Psoas muscle (tissue), 8 donors: Measurements from ENCODE around the gene ANXA11. TPM values are rescaled to one million over a fixed set of nuclear protein-coding genes. Genes with fewer than 3 reads are reported as not detected.
A peak's percentile ranks its signal among the peaks of the same experiment; 100 is the strongest.

Experiments
- ATAC-seq, 4 donors: fragments of 200-7000 bp; cut with Tn5 transposase; one replicate each; pipeline ENCODE4 v1.9.1; 2020; ENCODE audit warnings: moderate library complexity in 3 of 4, mild to moderate bottlenecking in 2 of 4
- DNase-seq, 2 donors: peaks; one replicate each; pipeline ENCODE4 v3.0.0-alpha.2; 2020
- H3K27ac ChIP-seq: fragments of 200-600 bp; one replicate; pipeline ENCODE4 v1.8.0; 2022
- H3K27me3 ChIP-seq, 3 donors: fragments of 200-600 bp in 1 of 3; one replicate each; pipeline versions ENCODE4 v1.6.1 to v1.8.0; 2013 to 2022; ENCODE audit warnings: low read length in 2 of 3, mild to moderate bottlenecking in 2 of 3, moderate library complexity in 1 of 3; ENCODE audit not compliant: insufficient read depth in 3 of 3
- H3K36me3 ChIP-seq, 2 donors: fragments of 200-600 bp in 1 of 2; one replicate each; pipeline versions ENCODE4 v1.6.1 to v1.8.0; 2013 to 2022; ENCODE audit warnings: low read depth in 1 of 2, mild to moderate bottlenecking in 1 of 2, moderate library complexity in 1 of 2; ENCODE audit not compliant: insufficient read depth in 1 of 2
- H3K4me1 ChIP-seq: fragments of 200-600 bp; one replicate; pipeline ENCODE4 v1.8.0; 2022
- H3K4me3 ChIP-seq: fragments of 200-600 bp; one replicate; pipeline ENCODE4 v1.8.0; 2022; ENCODE audit warnings: mild to moderate bottlenecking
- H3K9me3 ChIP-seq: fragments of 200-600 bp; one replicate; pipeline ENCODE4 v1.8.0; 2022
- CTCF ChIP-seq: fragments of 200-600 bp; IDR thresholded peaks from one replicate; pipeline ENCODE4 v1.8.0; 2022; ENCODE audit warnings: antibody characterized with exemption
- WGBS, 3 donors: extraction: QIAGEN DNeasy Blood & Tissue Kit; methylation state at CpG; one replicate each; pipeline versions ENCODE4 v1.1.6 to v1.1.7; 2013; 5-methylcytosine and 5-hydroxymethylcytosine counted together
- intact Hi-C, 2 donors: fragments of 100-400 bp; cut with DNase I; formaldehyde crosslinking; loops; one replicate each; pipeline versions ENCODE4 v1.11.0 to v1.14.2; 2022
- polyA plus RNA-seq, 3 donors: library from polyadenylated mRNA; stranded (reverse); fragments of 200-250 nt; gene quantifications; one replicate each; pipeline ENCODE4 v1.2.3, GENCODE V29; 2013
- total RNA-seq, 4 donors: library from RNA; stranded (reverse); fragmentation: NEBNext Ultra II Directional in 2 of 4; extraction: Animal tissue kit (Norgen Biotek cat#: 25700) in 2 of 4; gene quantifications; one replicate each; pipeline versions ENCODE4 v1.2.1 to v1.2.4, GENCODE V29; 2021 to 2023
- donor health status: healthy with polysubstance abuse.
- donor health status: DM: no; HTN: no; CAD: no; lungs with moderate emphysema.
- donor health status: Bipolar disorder and iron deficiency.
- donor health status: healthy.
- donor health status: DM: yes; HTN: yes; CAD: no.
- donor health status: DM: no; HTN: no; CAD: no.
- donor health status: DM: no; HTN: no; CAD: no.
- donor health status: DM: yes; HTN: yes; CAD: no.

The ANXA11 gene
- total and polyA plus RNA-seq, 7 donors, result 112 to 389 (median 164) TPM

- H3K27ac ChIP-seq, result peak overlapping the region; percentile 79
- no peak for ATAC-seq
Observed at GRCh38 chr10:80163741-80164341, 41.5 kb downstream of the ANXA11 start.

DNA sequence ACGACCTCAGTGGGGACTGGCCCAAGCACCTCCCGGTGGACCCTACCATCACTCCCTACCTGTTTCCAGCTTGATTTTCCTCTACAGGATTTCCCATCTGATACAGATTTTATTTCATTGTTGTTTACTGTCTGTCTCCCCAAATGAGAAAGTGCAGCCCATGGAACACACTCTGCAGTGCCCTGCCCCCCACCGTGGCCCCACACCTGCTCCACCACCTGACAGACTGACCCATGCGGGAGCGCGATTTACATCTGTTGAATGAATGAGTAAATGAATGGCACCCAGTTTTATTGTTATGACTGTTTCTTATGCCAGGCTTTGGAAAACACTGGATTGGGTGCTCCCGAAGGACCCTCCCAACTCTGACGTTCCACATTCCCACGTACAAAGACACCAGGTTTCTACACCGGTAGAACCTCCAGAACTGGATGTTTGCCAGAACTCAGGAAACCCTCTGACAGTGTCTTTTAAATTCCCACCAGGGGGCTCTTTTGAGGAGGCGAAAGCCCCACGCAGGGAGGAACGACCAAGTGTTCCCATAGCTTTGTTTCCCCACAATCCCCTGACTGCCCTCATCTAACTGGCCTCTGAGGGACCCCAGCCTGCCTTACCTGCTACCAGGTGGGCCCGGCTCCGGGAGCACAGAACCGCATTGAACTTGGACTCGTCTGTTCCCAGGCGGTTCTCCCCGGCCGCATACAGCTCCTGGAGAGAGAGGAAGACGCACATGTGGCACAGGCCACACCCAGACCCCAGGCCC, 43.8 kb downstream of the ANXA11 start:
- Histone ChIP-seq H3K27ac (peak overlapping the region; percentile 95), H3K27me3 (no peaks in the 10 kb centered on the region), H3K9me3 (no peaks in the 10 kb centered on the region), H3K4me1 (peaks cover 57% of the 10 kb centered on the region), H3K4me3 (no peak overlapping the region), H3K36me3 (peaks cover 8 to 84% of the 10 kb centered on the region in 2 donors)
- intact Hi-C loops, result loop anchor here in 1 of 2 donors (5.0 kb wide), 1 partner anchor 41 kb away; no protein-coding TSS in a partner anchor
- TF ChIP-seq CTCF, result peak; percentile 5
- WGBS, 3 donors, result 77 to 86% (median 83%) methylated on average over 21 of the region's 21 CpGs
- DNase-seq, result no peak
- ATAC-seq, result no peak

More at GRCh38 chr10:80163741-80164341, 41.5 kb downstream of the ANXA11 start:
- peak in 1 of 2 donors; percentile 62 for DNase-seq
- intact Hi-C loops, result loop anchor here in 1 of 2 donors (5.0 kb wide), 1 partner anchor 38 kb away; no protein-coding TSS in a partner anchor
- Histone ChIP-seq H3K4me3 (no peak overlapping the region), H3K27me3 (no peaks in the 10 kb centered on the region), H3K4me1 (peaks cover 66% of the 10 kb centered on the region), H3K9me3 (no peaks in the 10 kb centered on the region), H3K36me3 (peaks cover 5 to 77% of the 10 kb centered on the region in 2 donors)
- TF ChIP-seq CTCF, result no peak
- 75 to 86% (median 81%) methylated on average over 8 of the region's 8 CpGs for WGBS, 3 donors

DNA sequence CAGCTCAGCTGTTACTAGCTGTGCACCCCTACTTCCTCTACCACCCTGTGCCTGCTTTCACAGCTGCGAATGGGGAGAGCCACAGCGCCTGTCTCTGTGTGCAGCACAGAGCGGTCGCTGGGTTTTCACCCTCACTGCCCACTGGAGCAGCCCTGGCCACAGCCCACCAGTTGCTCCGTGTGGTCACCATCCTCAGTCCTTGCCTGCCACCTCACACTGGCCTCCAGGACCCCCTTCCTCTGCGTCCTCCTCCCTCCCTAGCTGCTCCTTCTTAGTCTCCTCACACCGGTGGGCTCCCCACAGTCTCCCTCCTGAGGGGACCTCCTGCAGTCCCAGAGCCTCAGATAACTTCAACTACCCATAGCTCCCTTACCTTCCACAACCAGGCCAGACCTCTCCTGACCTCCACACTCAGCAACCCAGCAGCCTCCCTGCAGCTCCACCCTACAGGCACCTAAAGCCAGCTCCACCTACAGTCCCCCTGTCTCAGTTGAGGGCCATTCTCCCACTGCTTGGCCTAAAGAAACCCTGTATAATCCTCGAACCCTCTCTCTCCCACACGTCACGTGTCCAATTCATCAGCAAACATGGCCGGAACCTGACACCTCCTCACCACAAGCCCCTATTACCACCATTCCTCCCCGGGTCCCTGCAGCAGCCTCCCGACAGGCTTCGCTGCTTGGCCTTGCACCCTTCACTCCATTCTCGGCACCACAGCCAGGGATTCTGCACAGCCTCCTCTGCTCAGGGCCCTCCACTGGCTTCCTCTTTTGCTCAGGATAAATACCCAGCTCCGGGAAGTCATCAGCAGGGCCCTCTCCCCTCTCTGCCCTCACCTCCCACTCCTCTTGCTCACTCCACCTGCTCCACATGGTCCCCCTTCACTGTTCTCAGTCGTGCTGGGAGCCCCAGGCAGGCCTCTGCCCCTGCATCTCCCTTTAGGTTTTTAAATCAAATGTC, 44.7 kb downstream of the ANXA11 start:
- H3K27me3 ChIP-seq, result no peaks in the 10 kb centered on the region
- H3K4me1 ChIP-seq, result peaks cover 49% of the 10 kb centered on the region
- no peak for ATAC-seq
- intact Hi-C loops, result loop anchor here in 1 of 2 donors (5.0 kb wide), 1 partner anchor 42 kb away; no protein-coding TSS in a partner anchor
- H3K4me3 ChIP-seq, result no peak overlapping the region
- no peaks in the 10 kb centered on the region for H3K9me3 ChIP-seq
- peak overlapping the region; percentile 95 for H3K27ac ChIP-seq
- TF ChIP-seq CTCF, result no peak
- H3K36me3 ChIP-seq, result peaks cover 9 to 86% of the 10 kb centered on the region in 2 donors
- no peak for DNase-seq
- WGBS, 3 donors, result 89 to 90% (median 89%) methylated on average over 17 of the region's 17 CpGs

GRCh38 chr10:80159166-80159873, 46.0 kb downstream of the ANXA11 start:
- H3K4me3 ChIP-seq, result peak overlapping the region; percentile 23
- no peaks in the 10 kb centered on the region for H3K9me3 ChIP-seq
- ATAC-seq (peak in 1 of 4 donors; percentile 28), DNase-seq (no peak)
- peak overlapping the region; percentile 95 for H3K27ac ChIP-seq
- no peaks in the 10 kb centered on the region for H3K27me3 ChIP-seq
- WGBS, 3 donors, result 66 to 82% (median 69%) methylated on average over 9 of the region's 9 CpGs
- peaks cover 19 to 87% of the 10 kb centered on the region in 2 donors for H3K36me3 ChIP-seq
- intact Hi-C loops, result no loop called here
- no peak for TF ChIP-seq CTCF
- H3K4me1 ChIP-seq, result peaks cover 36% of the 10 kb centered on the region
